GM23338 (cell line): ENCODE data around the gene TUBA4B. TPM values are rescaled to one million over a fixed set of nuclear protein-coding genes. Genes with fewer than 3 reads are reported as not detected.

Experiments
- ATAC-seq: fragments of 200-7000 bp; cut with Tn5 transposase; 3 replicates; pipeline ENCODE4 v1.9.1; 2020
- DNase-seq: peaks from one replicate; pipeline ENCODE4 v3.0.0-alpha.2; 2015; ENCODE audit warnings: low spot score
- H2AFZ ChIP-seq: fragments of 200-600 bp; sonication (generic); 2 replicates; pipeline ENCODE4 v1.8.0; 2016; ENCODE audit warnings: antibody characterized with exemption, mild to moderate bottlenecking, moderate library complexity
- H3F3A ChIP-seq: fragments of 200-600 bp; sonication (generic); replicated peaks from 2 replicates; pipeline ENCODE4 v1.8.0; 2017; ENCODE audit warnings: antibody characterized with exemption, mixed run types, low read depth
- H3K27ac ChIP-seq: fragments of 200-600 bp; sonication (generic); 2 replicates; pipeline ENCODE4 v1.6.1; 2016; ENCODE audit warnings: low read depth
- H3K27me3 ChIP-seq: fragments of 200-600 bp; sonication (generic); 2 replicates; pipeline ENCODE4 v1.8.0; 2016; ENCODE audit warnings: mild to moderate bottlenecking, mixed run types, moderate library complexity; ENCODE audit not compliant: insufficient read depth
- H3K36me3 ChIP-seq: fragments of 200-600 bp; sonication (generic); 2 replicates; pipeline ENCODE4 v1.8.0; 2016; ENCODE audit warnings: mild to moderate bottlenecking; ENCODE audit not compliant: insufficient read depth
- H3K4me1 ChIP-seq: fragments of 200-600 bp; sonication (generic); 2 replicates; pipeline ENCODE4 v1.8.0; 2016; ENCODE audit warnings: mild to moderate bottlenecking, moderate library complexity; ENCODE audit not compliant: insufficient read depth
- H3K4me2 ChIP-seq: fragments of 200-600 bp; sonication (generic); 2 replicates; pipeline ENCODE4 v1.7.1; 2017; ENCODE audit warnings: mixed run types
- H3K4me3 ChIP-seq: fragments of 200-600 bp; sonication (generic); 2 replicates; pipeline ENCODE4 v1.6.1; 2016; ENCODE audit warnings: mixed run types
- H3K79me2 ChIP-seq: fragments of 200-600 bp; sonication (generic); replicated peaks from 2 replicates; pipeline ENCODE4 v1.8.0; 2017; ENCODE audit warnings: mild to moderate bottlenecking; ENCODE audit not compliant: insufficient read depth
- H3K9me2 ChIP-seq: fragments of 200-600 bp; sonication (generic); 2 replicates; pipeline ENCODE4 v1.8.0; 2017; ENCODE audit not compliant: insufficient read depth
- H4K20me1 ChIP-seq: fragments of 200-600 bp; sonication (generic); replicated peaks from 2 replicates; pipeline ENCODE4 v1.8.0; 2017; ENCODE audit warnings: mild to moderate bottlenecking; ENCODE audit not compliant: insufficient read depth
- H3K27ac Mint-ChIP-seq: 2 replicates; pipeline ENCODE4 v1.8.0; 2020; ENCODE audit warnings: inconsistent platforms, mild to moderate bottlenecking, moderate library complexity, mixed read lengths
- H3K27me3 Mint-ChIP-seq: 3 replicates; pipeline ENCODE4 v1.8.0; 2022; ENCODE audit warnings: low read depth, mild to moderate bottlenecking, moderate library complexity, mixed read lengths, inconsistent platforms; ENCODE audit not compliant: insufficient read depth, poor library complexity
- H3K36me3 Mint-ChIP-seq: 3 replicates; pipeline ENCODE4 v1.8.0; 2021; ENCODE audit warnings: low read depth, mild to moderate bottlenecking, inconsistent platforms, moderate library complexity, mixed read lengths
- H3K4me1 Mint-ChIP-seq: 3 replicates; pipeline ENCODE4 v1.8.0; 2020; ENCODE audit warnings: mild to moderate bottlenecking, inconsistent platforms, mixed read lengths
- H3K4me3 Mint-ChIP-seq: 3 replicates; pipeline ENCODE4 v1.8.0; 2021; ENCODE audit warnings: moderate library complexity, mild to moderate bottlenecking, inconsistent platforms, mixed read lengths
- H3K9me3 Mint-ChIP-seq: 3 replicates; pipeline ENCODE4 v1.8.0; 2020; ENCODE audit warnings: moderate library complexity, mild to moderate bottlenecking, inconsistent platforms, mixed read lengths
- CREB1 ChIP-seq: fragments of 250-450 bp; sonication (Bioruptor Pico); IDR thresholded peaks from 2 replicates; pipeline ENCODE4 v1.5.0; 2020; ENCODE audit warnings: low read depth, mild to moderate bottlenecking, moderate library complexity
- EZH2phosphoT487 ChIP-seq: fragments of 200-600 bp; sonication (generic); IDR thresholded peaks from one replicate; pipeline ENCODE4 v1.8.1; 2018; ENCODE audit warnings: antibody characterized with exemption; ENCODE audit not compliant: unreplicated experiment
- NANOG ChIP-seq: IDR thresholded peaks from 2 replicates; pipeline ENCODE4 v1.6.1; 2016; ENCODE audit warnings: antibody characterized with exemption, borderline replicate concordance
- POLR2AphosphoS5 ChIP-seq: IDR thresholded peaks from 2 replicates; pipeline ENCODE4 v1.6.1; 2016; ENCODE audit warnings: antibody characterized with exemption, low read depth
- STAT1 ChIP-seq: IDR thresholded peaks from one replicate; pipeline ENCODE4 v1.6.1; 2016; ENCODE audit warnings: antibody characterized with exemption; ENCODE audit not compliant: unreplicated experiment
- ZNF114 ChIP-seq: fragments of 250-450 bp; sonication (Bioruptor Pico); IDR thresholded peaks from 2 replicates; pipeline ENCODE4 v1.5.0; 2020; ENCODE audit warnings: mild to moderate bottlenecking, moderate library complexity
- polyA plus RNA-seq: library from polyadenylated mRNA; unstranded; fragments of >200 nt; fragmentation: Nextera tagmentation; extraction: Ambion mirVana; gene quantifications from 2 replicates; pipeline ENCODE4 v1.2.1, GENCODE V29; 2016
- total RNA-seq: library from RNA; depleted of rRNA; stranded (reverse); fragments of >200 nt; shearing (Covaris generic); gene quantifications from 2 replicates; pipeline ENCODE4 v1.2.3, GENCODE V29; 2014
- TF ChIP-seq, protein P1 (sequence below), 2 experiments: fragments of 200-600 bp in 1 of 2; sonication (generic) in 1 of 2; conservative IDR thresholded peaks; 2 replicates each; pipeline versions ENCODE4 v1.5.1 to v1.6.1; 2016 to 2017; ENCODE audit warnings: antibody characterized with exemption in 2 of 2, low read depth in 2 of 2, mild to moderate bottlenecking in 2 of 2, moderate library complexity in 1 of 2
- TF ChIP-seq, protein P2 (sequence below): IDR thresholded peaks from 2 replicates; pipeline ENCODE4 v1.6.1; 2016; ENCODE audit warnings: antibody characterized with exemption
- TF ChIP-seq, protein P3 (sequence below): IDR thresholded peaks from one replicate; pipeline ENCODE4 v1.6.1; 2018; ENCODE audit warnings: antibody characterized with exemption; ENCODE audit not compliant: unreplicated experiment
- TF ChIP-seq, protein P4 (sequence below): fragments of 250-450 bp; sonication (Bioruptor Pico); IDR thresholded peaks from 2 replicates; pipeline ENCODE4 v1.5.0; 2020; ENCODE audit warnings: mild to moderate bottlenecking, moderate library complexity

The TUBA4B gene
- total and polyA plus RNA-seq, 2 experiments from 2014 or later, result 0.14 TPM; not detected in 1

DNA sequence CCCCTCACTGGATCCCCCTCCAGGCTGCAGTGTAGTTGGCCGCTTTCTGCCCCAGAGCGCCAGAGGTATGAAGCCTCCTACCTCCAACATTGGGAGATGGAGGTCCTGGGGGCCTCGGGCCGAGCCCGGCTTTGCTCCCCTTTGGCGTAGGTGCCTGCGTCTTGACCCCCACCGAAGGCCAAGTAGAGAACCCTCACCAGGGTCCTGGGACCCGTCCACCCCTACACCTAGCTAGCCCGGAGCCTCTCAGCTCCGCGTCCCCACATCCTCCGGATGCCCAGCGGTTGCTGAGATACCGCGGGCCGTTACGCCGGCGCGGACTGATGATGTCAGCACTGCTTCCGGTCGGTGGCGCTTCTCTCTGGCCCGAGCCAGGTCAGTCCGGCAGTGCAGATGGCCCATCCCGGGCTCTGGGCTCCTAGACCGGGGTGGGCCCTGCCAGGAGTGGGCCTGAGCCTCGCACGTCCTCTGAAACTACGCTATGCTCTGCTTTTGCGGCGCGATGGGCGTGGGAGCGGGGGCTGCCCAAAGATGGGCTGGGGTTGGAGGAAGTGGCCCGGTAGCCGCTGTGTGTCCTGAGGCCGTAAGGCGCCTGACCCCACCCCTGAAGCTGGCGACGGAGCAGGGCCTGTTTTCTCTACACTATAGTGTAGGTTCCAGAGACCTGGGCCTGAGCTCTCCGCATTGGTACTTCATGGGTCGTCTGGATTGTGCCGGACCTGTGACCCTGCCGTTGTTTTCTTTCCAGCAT is 7.7 kb upstream of the TUBA4B start, which contains the start of the genes GLB1L and STK16:
Gene GLB1L (minus strand): TSS at position 297 of the 751 bp plus-strand sequence. CDS start 1,871 bp downstream, outside the sequence.
Gene STK16 (plus strand): TSS at position 332 of the 751 bp plus-strand sequence. CDS start 521 bp downstream, outside the sequence.
- peak; percentile 89 for ATAC-seq
- H3K27ac ChIP-seq, result peak within 1 kb of the TSS; percentile 75
- H2AFZ ChIP-seq, result peak within 1 kb of the TSS; percentile 91; the same call in 1 of the 2 replicates
- peaks cover 8% of the 10 kb centered on the region for H3K4me1 ChIP-seq
- H3K4me2 ChIP-seq, result peak within 1 kb of the TSS; percentile 95
- Mint-ChIP-seq H3K27ac (peak within 1 kb of the TSS; percentile 97), H3K36me3 (peaks cover 27% of the 10 kb centered on the region), H3K27me3 (peaks cover 8% of the 10 kb centered on the region), H3K4me1 (peaks cover 26% of the 10 kb centered on the region), H3K4me3 (peak within 1 kb of the TSS; percentile 96), H3K9me3 (no peaks in the 10 kb centered on the region)
- H3K36me3 ChIP-seq, result peaks cover 3% of the 10 kb centered on the region; the same call in 1 of the 2 replicates
- H3K4me3 ChIP-seq, result peak within 1 kb of the TSS; percentile 83
- H4K20me1 ChIP-seq, result no peaks in the 10 kb centered on the region
- H3K9me2 ChIP-seq, result no peaks in the 10 kb centered on the region
- H3K27me3 ChIP-seq, result no peaks in the 10 kb centered on the region
- 0 out of 2 replicates have a peak, but pooled peaks cover 4% of the 10 kb centered on the region for H3K79me2 ChIP-seq
- no peaks in the 10 kb centered on the region for H3F3A ChIP-seq
- peak; percentile 98 for DNase-seq
- TF ChIP-seq, protein P1, sequence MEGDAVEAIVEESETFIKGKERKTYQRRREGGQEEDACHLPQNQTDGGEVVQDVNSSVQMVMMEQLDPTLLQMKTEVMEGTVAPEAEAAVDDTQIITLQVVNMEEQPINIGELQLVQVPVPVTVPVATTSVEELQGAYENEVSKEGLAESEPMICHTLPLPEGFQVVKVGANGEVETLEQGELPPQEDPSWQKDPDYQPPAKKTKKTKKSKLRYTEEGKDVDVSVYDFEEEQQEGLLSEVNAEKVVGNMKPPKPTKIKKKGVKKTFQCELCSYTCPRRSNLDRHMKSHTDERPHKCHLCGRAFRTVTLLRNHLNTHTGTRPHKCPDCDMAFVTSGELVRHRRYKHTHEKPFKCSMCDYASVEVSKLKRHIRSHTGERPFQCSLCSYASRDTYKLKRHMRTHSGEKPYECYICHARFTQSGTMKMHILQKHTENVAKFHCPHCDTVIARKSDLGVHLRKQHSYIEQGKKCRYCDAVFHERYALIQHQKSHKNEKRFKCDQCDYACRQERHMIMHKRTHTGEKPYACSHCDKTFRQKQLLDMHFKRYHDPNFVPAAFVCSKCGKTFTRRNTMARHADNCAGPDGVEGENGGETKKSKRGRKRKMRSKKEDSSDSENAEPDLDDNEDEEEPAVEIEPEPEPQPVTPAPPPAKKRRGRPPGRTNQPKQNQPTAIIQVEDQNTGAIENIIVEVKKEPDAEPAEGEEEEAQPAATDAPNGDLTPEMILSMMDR (conservative IDR thresholded peaks at IDR 0.05; ENCODE audit: low read depth in 2 of 2), result no peak
- TF ChIP-seq CREB1 (CRISPR knock-in tag) (peak; percentile 97), POLR2AphosphoS5 (peak; percentile 91), EZH2phosphoT487 (no peak), STAT1 (no peak), NANOG (no peak), ZNF114 (no peak)
- TF ChIP-seq, protein P2, sequence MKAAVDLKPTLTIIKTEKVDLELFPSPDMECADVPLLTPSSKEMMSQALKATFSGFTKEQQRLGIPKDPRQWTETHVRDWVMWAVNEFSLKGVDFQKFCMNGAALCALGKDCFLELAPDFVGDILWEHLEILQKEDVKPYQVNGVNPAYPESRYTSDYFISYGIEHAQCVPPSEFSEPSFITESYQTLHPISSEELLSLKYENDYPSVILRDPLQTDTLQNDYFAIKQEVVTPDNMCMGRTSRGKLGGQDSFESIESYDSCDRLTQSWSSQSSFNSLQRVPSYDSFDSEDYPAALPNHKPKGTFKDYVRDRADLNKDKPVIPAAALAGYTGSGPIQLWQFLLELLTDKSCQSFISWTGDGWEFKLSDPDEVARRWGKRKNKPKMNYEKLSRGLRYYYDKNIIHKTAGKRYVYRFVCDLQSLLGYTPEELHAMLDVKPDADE, result peak; percentile 84
- TF ChIP-seq, protein P3, sequence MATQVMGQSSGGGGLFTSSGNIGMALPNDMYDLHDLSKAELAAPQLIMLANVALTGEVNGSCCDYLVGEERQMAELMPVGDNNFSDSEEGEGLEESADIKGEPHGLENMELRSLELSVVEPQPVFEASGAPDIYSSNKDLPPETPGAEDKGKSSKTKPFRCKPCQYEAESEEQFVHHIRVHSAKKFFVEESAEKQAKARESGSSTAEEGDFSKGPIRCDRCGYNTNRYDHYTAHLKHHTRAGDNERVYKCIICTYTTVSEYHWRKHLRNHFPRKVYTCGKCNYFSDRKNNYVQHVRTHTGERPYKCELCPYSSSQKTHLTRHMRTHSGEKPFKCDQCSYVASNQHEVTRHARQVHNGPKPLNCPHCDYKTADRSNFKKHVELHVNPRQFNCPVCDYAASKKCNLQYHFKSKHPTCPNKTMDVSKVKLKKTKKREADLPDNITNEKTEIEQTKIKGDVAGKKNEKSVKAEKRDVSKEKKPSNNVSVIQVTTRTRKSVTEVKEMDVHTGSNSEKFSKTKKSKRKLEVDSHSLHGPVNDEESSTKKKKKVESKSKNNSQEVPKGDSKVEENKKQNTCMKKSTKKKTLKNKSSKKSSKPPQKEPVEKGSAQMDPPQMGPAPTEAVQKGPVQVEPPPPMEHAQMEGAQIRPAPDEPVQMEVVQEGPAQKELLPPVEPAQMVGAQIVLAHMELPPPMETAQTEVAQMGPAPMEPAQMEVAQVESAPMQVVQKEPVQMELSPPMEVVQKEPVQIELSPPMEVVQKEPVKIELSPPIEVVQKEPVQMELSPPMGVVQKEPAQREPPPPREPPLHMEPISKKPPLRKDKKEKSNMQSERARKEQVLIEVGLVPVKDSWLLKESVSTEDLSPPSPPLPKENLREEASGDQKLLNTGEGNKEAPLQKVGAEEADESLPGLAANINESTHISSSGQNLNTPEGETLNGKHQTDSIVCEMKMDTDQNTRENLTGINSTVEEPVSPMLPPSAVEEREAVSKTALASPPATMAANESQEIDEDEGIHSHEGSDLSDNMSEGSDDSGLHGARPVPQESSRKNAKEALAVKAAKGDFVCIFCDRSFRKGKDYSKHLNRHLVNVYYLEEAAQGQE, result no peak
- TF ChIP-seq, protein P4, sequence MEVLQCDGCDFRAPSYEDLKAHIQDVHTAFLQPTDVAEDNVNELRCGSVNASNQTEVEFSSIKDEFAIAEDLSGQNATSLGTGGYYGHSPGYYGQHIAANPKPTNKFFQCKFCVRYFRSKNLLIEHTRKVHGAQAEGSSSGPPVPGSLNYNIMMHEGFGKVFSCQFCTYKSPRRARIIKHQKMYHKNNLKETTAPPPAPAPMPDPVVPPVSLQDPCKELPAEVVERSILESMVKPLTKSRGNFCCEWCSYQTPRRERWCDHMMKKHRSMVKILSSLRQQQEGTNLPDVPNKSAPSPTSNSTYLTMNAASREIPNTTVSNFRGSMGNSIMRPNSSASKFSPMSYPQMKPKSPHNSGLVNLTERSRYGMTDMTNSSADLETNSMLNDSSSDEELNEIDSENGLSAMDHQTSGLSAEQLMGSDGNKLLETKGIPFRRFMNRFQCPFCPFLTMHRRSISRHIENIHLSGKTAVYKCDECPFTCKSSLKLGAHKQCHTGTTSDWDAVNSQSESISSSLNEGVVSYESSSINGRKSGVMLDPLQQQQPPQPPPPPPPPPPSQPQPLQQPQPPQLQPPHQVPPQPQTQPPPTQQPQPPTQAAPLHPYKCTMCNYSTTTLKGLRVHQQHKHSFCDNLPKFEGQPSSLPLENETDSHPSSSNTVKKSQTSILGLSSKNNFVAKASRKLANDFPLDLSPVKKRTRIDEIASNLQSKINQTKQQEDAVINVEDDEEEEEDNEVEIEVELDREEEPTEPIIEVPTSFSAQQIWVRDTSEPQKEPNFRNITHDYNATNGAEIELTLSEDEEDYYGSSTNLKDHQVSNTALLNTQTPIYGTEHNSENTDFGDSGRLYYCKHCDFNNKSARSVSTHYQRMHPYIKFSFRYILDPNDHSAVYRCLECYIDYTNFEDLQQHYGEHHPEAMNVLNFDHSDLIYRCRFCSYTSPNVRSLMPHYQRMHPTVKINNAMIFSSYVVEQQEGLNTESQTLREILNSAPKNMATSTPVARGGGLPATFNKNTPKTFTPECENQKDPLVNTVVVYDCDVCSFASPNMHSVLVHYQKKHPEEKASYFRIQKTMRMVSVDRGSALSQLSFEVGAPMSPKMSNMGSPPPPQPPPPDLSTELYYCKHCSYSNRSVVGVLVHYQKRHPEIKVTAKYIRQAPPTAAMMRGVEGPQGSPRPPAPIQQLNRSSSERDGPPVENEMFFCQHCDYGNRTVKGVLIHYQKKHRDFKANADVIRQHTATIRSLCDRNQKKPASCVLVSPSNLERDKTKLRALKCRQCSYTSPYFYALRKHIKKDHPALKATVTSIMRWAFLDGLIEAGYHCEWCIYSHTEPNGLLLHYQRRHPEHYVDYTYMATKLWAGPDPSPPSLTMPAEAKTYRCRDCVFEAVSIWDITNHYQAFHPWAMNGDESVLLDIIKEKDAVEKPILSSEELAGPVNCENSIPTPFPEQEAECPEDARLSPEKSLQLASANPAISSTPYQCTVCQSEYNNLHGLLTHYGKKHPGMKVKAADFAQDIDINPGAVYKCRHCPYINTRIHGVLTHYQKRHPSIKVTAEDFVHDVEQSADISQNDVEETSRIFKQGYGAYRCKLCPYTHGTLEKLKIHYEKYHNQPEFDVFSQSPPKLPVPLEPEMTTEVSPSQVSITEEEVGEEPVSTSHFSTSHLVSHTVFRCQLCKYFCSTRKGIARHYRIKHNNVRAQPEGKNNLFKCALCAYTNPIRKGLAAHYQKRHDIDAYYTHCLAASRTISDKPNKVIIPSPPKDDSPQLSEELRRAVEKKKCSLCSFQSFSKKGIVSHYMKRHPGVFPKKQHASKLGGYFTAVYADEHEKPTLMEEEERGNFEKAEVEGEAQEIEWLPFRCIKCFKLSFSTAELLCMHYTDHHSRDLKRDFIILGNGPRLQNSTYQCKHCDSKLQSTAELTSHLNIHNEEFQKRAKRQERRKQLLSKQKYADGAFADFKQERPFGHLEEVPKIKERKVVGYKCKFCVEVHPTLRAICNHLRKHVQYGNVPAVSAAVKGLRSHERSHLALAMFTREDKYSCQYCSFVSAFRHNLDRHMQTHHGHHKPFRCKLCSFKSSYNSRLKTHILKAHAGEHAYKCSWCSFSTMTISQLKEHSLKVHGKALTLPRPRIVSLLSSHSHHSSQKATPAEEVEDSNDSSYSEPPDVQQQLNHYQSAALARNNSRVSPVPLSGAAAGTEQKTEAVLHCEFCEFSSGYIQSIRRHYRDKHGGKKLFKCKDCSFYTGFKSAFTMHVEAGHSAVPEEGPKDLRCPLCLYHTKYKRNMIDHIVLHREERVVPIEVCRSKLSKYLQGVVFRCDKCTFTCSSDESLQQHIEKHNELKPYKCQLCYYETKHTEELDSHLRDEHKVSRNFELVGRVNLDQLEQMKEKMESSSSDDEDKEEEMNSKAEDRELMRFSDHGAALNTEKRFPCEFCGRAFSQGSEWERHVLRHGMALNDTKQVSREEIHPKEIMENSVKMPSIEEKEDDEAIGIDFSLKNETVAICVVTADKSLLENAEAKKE, result no peak
